Heart left ventricle (tissue), 16 donors: ENCODE measurements around the gene LRP11. TPM values are rescaled to one million over a fixed set of nuclear protein-coding genes. Genes with fewer than 3 reads are reported as not detected.
"Not testable (repeated sequence)": the region's sequence is repeated elsewhere in the genome, so short reads cannot be mapped to it uniquely, and the experiment has no call there.

Experiments used
- ATAC-seq, 4 donors: fragments of 200-7000 bp; cut with Tn5 transposase; one replicate each; pipeline ENCODE4 v1.9.1; 2020 to 2022; ENCODE audit warnings: moderate library complexity in 4 of 4, mild to moderate bottlenecking in 3 of 4, moderate number of reproducible peaks in 1 of 4
- DNase-seq, 5 donors: peaks; one replicate each; pipeline ENCODE4 v3.0.0-alpha.2; 2020
- H3K27ac ChIP-seq, 12 donors: fragments of 200-600 bp; sonication (generic) in 4 of 12; one replicate each; pipeline versions ENCODE4 v1.5.0 to v1.8.0; 2016 to 2022; ENCODE audit warnings: mild to moderate bottlenecking in 2 of 12
- H3K27me3 ChIP-seq, 9 donors: fragments of 200-600 bp; sonication (generic) in 2 of 9; one replicate each; pipeline versions ENCODE4 v1.5.1 to v1.8.0; 2016 to 2022; ENCODE audit warnings: mild to moderate bottlenecking in 3 of 9
- H3K36me3 ChIP-seq, 9 donors: fragments of 200-600 bp; sonication (generic) in 2 of 9; one replicate each; pipeline versions ENCODE4 v1.5.0 to v1.8.0; 2018 to 2022; ENCODE audit warnings: mild to moderate bottlenecking in 2 of 9
- H3K4me1 ChIP-seq, 12 donors: fragments of 200-600 bp; sonication (generic) in 4 of 12; one replicate each; pipeline versions ENCODE4 v1.5.0 to v1.8.0; 2016 to 2022; ENCODE audit warnings: mild to moderate bottlenecking in 3 of 12
- H3K4me3 ChIP-seq, 12 donors: fragments of 200-600 bp; sonication (generic) in 4 of 12; one replicate each; pipeline versions ENCODE4 v1.5.0 to v1.8.0; 2017 to 2022; ENCODE audit warnings: mild to moderate bottlenecking in 9 of 12, moderate library complexity in 4 of 12
- H3K9me3 ChIP-seq, 12 donors: fragments of 200-600 bp; sonication (generic) in 4 of 12; one replicate each; pipeline versions ENCODE4 v1.5.0 to v1.8.0; 2016 to 2022; ENCODE audit warnings: mild to moderate bottlenecking in 1 of 12
- CTCF ChIP-seq, 12 donors: fragments of 200-600 bp; sonication (generic) in 4 of 12; IDR thresholded peaks; one replicate each; pipeline versions ENCODE4 v1.5.0 to v1.8.0; 2018 to 2022; ENCODE audit warnings: antibody characterized with exemption in 12 of 12, mild to moderate bottlenecking in 5 of 12
- POLR2A ChIP-seq, 2 donors: fragments of 450-650 bp; IDR thresholded peaks; one replicate each; pipeline ENCODE4 v1.6.1; 2017; ENCODE audit warnings: antibody characterized with exemption in 2 of 2, mild to moderate bottlenecking in 2 of 2, moderate library complexity in 2 of 2
- WGBS, 4 donors: extraction: QIAGEN DNeasy Blood & Tissue Kit in 2 of 4; methylation state at CpG; one replicate each; pipeline versions ENCODE4 v1.1.5 to v1.1.7; 2013 to 2018; 5-methylcytosine and 5-hydroxymethylcytosine counted together
- intact Hi-C, 10 donors: fragments of 100-400 bp; cut with DNase I; formaldehyde crosslinking; loops; one replicate each; pipeline versions ENCODE4 v1.11.1 to v1.14.2; 2022
- polyA plus RNA-seq, 2 donors: library from polyadenylated mRNA; stranded (reverse); fragments of 200-250 nt; gene quantifications; one replicate each; pipeline ENCODE4 v1.2.3, GENCODE V29; 2013
- total RNA-seq, 9 donors: library from RNA; depleted of rRNA in 2 of 9; stranded (reverse); fragments of >200 nt in 2 of 9; fragmentation: NEBNext Ultra II Directional in 3 of 9; extraction: Animal tissue kit (Norgen Biotek cat#: 25700) in 3 of 9; gene quantifications; one replicate each; pipeline versions ENCODE4 v1.1.0 to v1.2.4, GENCODE V29; 2016 to 2023
- donor health status: ischemic (EF 13 %, LVEDD 7.1; RV severe dilation, severe dysfunction).
- donor health status: healthy with polysubstance abuse.
- donor health status: DM: no; HTN: yes; CAD: no.
- donor health status: DM: no; HTN: no; CAD: no.
- donor health status: ischemic (EF 25% LVEDD 6.9; RV normal size, moderate dysfunction).
- donor health status: ischemic (EF 25% LVEDD 5.7; RV mildly dilated, moderate dysfunction).
- donor health status: healthy.
- donor health status: DM: yes; HTN: yes; CAD: no.
- donor health status: ischemic (EF 35%, LVEDD 5.7; RV mildly dilated, moderate dysfunction).
- donor health status: nonischemic (EF 11% LVEDD 7.7; RV severe dilation, severe dysfunction).
- donor health status: DM: yes; HTN: yes; CAD: no.
- donor health status: PGD.
- donor health status: ischemic (EF 29% LVEDD 5.4; RV normal size, mild dysfunction).
- donor health status: nonischemic (EF 23%, LVEDD 6.1; RV moderate dilation, normal function).

The LRP11 gene
- total and polyA plus RNA-seq, 11 donors: 5.0 to 23.8 (median 12.5) TPM

GRCh38 chr6:149895833-149896271 is 31.7 kb upstream of the LRP11 start:
- Histone ChIP-seq H3K27me3 (no peaks in the 10 kb centered on the region), H3K4me3 (no peak overlapping the region), H3K9me3 (no peaks in the 10 kb centered on the region), H3K36me3 (no peaks in the 10 kb centered on the region), H3K4me1 (peaks cover 8 to 36% (median 27%) of the 10 kb centered on the region in 12 donors), H3K27ac (peak overlapping the region; percentile 31 to 77 (median 66))
- ATAC-seq (peak; percentile 68 to 88 (median 76)), DNase-seq (peak in 4 of 5 donors; percentile 51 to 76 (median 73))
- 27 to 35% (median 31%) methylated on average over 5 of the region's 5 CpGs for WGBS, 4 donors
- no peak for TF ChIP-seq CTCF (IDR thresholded peaks at IDR 0.05)
- TF ChIP-seq POLR2A (IDR thresholded peaks at IDR 0.05): no peak
- intact Hi-C loops: loop anchor here in 2 of 10 donors (2.0 kb wide), 2 partner anchors 27 to 29 kb away; partner anchors contain the start of gene RAET1G (in 1 of the 2)

- ATAC-seq (peak; percentile 68 to 89 (median 82)), DNase-seq (peak in 4 of 5 donors; percentile 55 to 76 (median 64))
- no peak overlapping the region for H3K4me3 ChIP-seq
- no peaks in the 10 kb centered on the region for H3K27me3 ChIP-seq
- no peaks in the 10 kb centered on the region for H3K9me3 ChIP-seq
- H3K4me1 ChIP-seq: peaks cover 8 to 36% (median 27%) of the 10 kb centered on the region in 12 donors
- intact Hi-C loops: no loop called here
- H3K27ac ChIP-seq: peak overlapping the region; percentile 31 to 77 (median 68)
- TF ChIP-seq POLR2A (IDR thresholded peaks at IDR 0.05): no peak
- no peak for TF ChIP-seq CTCF (IDR thresholded peaks at IDR 0.05)
- no peaks in the 10 kb centered on the region for H3K36me3 ChIP-seq
- WGBS, 4 donors: 30 to 49% (median 32%) methylated on average over 5 to 7 of the region's 7 CpGs
Measured at GRCh38 chr6:149895048-149895590, 31.0 kb upstream of the LRP11 start.

- H3K27me3 ChIP-seq, H3K4me3 ChIP-seq, DNase-seq, H3K9me3 ChIP-seq, ATAC-seq, H3K27ac ChIP-seq, intact Hi-C loops, H3K36me3 ChIP-seq: not testable (repeated sequence)
- WGBS, 4 donors: 78 to 90% (median 79%) methylated on average over 6 of the region's 6 CpGs
- H3K4me1 ChIP-seq: peaks cover 8 to 25% (median 20%) of the 10 kb centered on the region in 12 donors
Measured at GRCh38 chr6:149891864-149892263, 27.7 kb upstream of the LRP11 start.

GRCh38 chr6:149891259-149891658 is 27.1 kb upstream of the LRP11 start:
- TF ChIP-seq POLR2A (IDR thresholded peaks at IDR 0.05): no peak
- no peak for TF ChIP-seq CTCF (IDR thresholded peaks at IDR 0.05)
- intact Hi-C loops: no loop called here
- Histone ChIP-seq H3K36me3 (no peaks in the 10 kb centered on the region), H3K4me1 (peaks cover 8 to 19% (median 15%) of the 10 kb centered on the region in 12 donors), H3K27ac (no peak overlapping the region), H3K27me3 (no peaks in the 10 kb centered on the region), H3K4me3 (no peak overlapping the region), H3K9me3 (no peaks in the 10 kb centered on the region)
- ATAC-seq: no peak
- DNase-seq: no peak
- 87 to 93% (median 89%) methylated on average over 3 of the region's 3 CpGs for WGBS, 4 donors
